ENCODE data around the gene NEK6.

Gene NEK6

DNA sequence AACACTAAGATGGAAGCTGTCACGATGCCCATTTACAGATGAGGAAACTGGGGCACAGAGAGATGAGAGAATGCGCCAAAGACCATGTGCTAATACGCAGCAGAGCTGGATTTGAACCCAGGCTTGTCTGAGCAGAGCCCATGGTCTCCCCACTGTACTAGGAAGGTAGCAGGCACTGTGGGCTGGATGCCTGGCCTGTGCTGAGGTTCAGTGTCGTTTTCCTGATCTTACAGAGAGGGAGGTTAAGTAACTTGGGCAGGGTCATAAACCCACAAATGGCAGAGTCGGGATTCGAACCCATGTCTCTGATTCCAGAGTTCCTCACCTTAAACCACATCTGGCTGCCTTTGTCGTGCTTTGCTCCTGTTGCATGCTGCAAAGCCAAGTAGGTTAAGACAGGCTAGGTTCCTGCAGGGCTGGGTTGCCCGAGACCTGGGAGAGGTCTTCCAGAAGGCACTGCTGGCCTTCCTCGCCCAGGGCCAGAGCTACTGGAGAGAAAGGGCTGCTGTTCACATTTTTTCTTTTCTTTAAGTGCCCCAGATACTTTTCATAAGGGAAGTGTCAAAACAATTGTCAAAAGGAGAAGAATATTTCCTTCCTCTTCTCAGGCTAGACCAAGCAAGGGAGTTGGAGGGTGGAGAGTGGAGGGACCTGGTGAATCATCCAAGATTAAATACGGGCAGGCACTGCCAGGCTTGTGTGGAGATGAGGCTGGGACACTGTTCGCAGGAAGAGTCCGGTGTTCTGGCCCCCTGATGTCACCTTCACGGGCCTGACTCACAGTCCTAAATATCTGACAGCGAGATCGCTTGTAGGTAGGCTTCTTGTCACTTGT is 3.2 kb downstream of the NEK6 start:
- H3K4me3 ChIP-seq (ENCODE audit: low read depth, low read length) = no peak overlapping the region

DNA sequence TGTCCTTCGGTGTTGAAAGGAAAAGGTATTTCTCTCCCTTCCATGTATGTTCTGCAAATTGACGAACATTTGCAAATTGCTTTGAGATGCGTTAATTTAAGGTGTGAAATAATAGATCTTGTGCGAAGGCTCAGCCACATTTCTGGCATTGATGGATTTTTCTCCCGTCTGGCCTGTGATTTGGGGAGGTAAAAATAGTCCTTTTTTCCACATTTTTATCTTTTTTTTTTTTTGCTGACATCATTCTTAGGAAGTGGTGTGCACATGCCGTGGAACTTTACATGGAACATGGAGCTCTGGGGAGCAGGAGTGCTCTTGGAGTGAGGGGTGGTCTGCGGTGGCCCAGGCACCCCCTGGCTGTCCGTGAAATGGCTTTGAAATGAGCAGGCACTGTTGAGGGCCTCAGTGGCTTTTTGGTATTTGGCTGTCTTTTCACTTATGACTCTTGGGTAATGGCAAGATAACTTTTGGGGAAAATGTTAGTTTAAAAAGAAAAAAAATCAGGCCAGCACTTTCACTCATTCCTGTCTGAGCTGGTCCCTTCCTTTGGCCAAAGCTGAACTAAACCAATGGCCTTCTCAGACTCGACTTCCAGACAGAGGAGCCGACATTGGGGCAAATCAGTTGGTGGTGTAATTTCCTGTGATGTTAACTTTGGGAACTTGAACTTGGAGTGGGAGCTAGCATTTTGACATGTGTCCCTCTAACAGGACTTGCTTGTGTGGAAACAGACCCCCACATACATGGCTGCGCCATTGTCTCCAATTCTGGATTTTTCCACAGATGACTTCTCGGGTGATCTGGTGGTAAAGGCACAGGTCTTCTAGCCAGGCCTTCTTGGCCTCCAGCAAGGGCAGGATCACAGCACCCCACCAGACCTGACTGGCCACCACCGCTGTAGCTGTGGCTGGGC is 4.2 kb downstream of the NEK6 start:
- no peak overlapping the region for H3K4me3 ChIP-seq (ENCODE audit: low read depth, low read length)

DNA sequence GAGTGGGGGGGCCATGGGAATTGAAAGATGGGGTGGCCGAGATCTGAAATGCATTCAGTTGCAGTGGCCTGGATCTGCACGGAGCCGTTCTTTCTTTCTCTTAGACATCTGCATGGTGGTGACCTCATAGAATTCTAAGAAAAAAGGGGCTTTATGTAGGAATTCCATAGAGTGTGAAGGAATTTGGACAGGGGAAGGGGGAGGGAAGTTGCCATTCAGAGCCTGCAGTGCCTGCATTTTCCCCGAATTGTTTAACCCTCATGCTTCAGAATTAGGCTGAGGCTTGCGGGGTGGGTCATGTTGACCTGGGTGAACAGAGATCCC is 4.9 kb downstream of the NEK6 start:
- no peak overlapping the region for H3K4me3 ChIP-seq (ENCODE audit: low read depth, low read length)

DNA sequence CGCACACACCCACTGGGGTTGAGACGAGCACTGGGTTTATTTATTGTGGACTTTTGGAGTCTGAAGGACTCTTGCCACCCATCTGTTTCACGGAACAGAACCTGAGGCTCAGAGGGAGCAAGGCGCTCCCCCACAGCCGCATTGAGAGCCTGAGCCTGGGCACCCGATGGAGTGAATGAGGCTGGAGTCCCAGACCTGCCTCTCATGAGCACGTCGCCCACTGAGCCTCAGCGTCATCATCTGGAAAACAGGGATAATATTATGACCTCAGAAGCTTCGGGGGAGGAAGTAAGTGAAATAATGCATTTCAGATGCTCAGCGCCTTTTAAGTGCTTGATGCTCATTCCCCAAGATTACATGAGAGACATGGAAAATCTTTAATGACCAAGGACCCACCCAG is 5.5 kb downstream of the NEK6 start:
- no peak overlapping the region for H3K4me3 ChIP-seq (ENCODE audit: low read depth, low read length)

GRCh38 chr9:124263800-124264426 is 6.2 kb downstream of the NEK6 start:
- no peak overlapping the region for H3K4me3 ChIP-seq (ENCODE audit: low read depth, low read length)

DNA sequence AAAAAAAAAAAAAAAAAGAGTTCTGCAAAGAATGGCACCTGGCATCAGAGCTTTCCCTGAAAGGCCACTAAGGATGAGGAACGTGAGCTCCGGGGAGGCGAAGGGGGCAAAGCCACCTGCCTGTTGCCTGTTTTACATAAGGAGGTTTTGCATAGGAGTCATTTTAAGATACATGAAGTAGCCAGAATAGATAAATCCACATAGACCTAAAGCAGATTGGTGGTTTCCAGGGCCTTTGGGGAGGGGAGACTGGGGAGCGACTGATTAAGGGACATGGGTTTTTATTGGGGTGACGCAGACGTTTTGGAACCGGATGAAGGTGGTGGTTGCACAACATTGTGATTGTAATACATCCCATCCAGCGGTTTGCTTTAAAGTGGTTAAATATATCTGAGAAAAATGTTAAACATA is 7.1 kb downstream of the NEK6 start:
- H3K4me3 ChIP-seq (ENCODE audit: low read depth, low read length) = no peak overlapping the region

DNA sequence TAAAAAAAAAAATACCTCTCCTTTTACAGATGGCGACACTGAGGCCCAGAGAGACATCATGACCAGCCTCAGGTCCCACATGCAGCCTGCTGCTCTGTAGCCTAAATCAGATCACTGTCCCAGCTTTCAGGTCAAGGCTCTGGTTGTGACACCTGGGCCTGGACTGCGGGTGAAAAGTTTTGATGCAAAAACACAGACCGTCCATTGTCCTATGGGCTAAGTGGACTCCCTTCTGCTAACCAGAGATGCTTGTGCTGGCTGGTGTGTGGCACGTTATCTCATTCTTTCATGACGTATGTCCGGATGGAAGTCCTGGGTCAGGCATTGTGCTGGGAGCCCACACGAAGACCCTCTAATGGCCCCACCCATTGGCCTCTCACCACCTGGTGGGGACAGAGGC is 7.8 kb downstream of the NEK6 start:
- no peak overlapping the region for H3K4me3 ChIP-seq (ENCODE audit: low read depth, low read length)

GRCh38 chr9:124266139-124266825 is 8.5 kb downstream of the NEK6 start:
- no peak overlapping the region for H3K4me3 ChIP-seq (ENCODE audit: low read depth, low read length)

DNA sequence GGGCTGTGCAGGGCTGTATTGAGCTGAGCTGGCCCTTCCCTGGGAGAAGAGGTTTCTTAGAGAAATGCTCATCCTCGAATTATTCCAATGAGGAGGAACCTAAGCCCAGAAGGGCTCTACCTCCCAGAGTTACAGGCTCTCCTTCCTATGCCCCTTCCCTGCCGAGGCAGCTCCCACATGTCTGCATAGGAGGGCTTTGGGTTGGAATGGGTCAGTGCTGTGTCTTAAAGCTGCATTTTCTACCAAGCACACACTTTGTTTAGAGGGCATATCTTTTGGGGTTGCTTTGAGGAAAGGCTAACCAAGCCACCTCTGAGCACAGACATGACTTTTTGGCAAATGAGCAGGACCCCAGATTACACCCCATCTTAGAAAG is 9.1 kb downstream of the NEK6 start:
- H3K4me3 ChIP-seq (ENCODE audit: low read depth, low read length) = no peak overlapping the region

- no peak overlapping the region for H3K4me3 ChIP-seq (ENCODE audit: low read depth, low read length)
These were observed 9.6 kb downstream of the NEK6 start for GRCh38 chr9:124267271-124267807.

- H3K4me3 ChIP-seq (ENCODE audit: low read depth, low read length) = no peak overlapping the region
These were observed 10.5 kb downstream of the NEK6 start for GRCh38 chr9:124268248-124268647.

DNA sequence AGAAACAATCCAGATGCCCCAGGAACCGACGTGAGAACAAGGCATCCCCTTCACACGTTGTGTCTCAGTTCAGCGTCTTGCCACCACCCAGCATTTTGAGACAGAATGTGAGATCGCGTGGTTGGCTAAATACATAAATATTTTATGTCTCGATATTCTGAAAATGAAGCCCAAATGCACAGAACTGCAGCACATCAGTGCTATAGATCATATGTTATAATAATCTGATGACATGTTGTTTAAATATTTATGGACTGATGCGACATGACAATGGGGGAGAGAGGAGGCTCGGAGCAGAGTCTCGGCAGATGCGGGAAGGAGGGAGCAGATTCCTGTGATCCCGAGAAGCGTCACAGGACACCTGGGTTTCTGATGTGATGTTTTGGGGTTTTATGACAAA is 10.9 kb downstream of the NEK6 start:
- H3K4me3 ChIP-seq (ENCODE audit: low read depth, low read length) = no peak overlapping the region

DNA sequence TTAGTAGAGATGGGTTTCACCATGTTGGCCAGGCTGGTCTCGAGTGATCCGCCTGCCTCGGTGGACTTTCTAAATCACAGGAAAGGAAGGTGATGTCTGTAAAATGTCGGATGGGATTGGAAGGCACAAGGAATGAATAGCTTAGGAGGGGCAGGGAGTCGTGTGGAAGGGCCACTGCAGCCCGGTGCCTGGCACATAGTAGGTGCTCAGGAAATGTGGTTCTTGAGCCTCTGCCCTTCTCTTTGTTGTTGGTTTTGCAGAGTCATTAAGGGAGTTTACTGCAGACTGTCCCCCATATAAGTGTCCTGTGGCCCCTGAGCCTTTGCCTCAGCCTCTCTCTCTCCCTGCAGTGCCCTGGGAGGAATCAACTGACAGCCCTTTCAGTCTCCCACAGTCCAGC is 11.8 kb downstream of the NEK6 start:
- H3K4me3 ChIP-seq (ENCODE audit: low read depth, low read length) = no peak overlapping the region

DNA sequence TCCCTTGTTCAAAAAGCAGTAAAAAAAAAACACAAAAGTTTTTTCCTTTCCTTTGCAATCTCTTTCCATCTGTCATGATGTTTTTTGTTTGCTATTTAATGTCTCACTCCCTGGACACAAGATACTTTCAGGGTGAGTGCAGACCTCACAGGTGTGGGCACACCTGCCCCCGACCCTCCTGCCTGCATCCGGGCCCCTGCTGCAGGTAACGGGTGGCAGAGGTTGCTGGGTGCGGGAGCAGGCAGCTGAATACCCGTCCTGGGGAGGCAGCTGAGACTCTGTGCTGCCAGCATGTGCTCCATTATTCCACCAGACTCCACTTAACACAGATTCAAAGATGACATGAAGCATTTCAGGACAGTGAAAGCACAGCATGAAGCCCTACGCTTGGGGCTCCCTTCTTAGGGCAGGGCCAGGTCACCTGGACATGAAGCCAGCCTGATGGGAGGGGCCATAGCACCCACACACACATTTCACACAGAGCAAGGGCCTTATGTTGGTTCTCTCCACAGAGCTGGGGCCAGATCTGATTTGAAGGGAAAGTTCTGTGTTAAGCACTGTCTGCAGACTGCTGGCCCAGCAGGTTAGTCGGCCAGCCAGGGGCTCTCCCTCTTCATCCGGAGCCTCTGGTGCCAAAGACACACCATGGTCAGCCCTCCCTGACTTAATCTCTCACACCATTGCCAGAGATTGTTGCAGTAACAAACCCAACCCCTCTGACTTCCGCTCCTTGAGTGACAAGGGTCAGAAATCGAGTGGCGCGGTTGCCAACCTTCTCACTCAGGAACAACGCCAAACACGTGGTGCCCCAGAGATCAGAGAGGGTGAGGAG is 13.0 kb downstream of the NEK6 start:
- H3K4me3 ChIP-seq (ENCODE audit: low read depth, low read length) = no peak overlapping the region

- H3K4me3 ChIP-seq (ENCODE audit: low read depth, low read length) = no peak overlapping the region
These were observed 13.9 kb downstream of the NEK6 start for GRCh38 chr9:124271660-124272059.

DNA sequence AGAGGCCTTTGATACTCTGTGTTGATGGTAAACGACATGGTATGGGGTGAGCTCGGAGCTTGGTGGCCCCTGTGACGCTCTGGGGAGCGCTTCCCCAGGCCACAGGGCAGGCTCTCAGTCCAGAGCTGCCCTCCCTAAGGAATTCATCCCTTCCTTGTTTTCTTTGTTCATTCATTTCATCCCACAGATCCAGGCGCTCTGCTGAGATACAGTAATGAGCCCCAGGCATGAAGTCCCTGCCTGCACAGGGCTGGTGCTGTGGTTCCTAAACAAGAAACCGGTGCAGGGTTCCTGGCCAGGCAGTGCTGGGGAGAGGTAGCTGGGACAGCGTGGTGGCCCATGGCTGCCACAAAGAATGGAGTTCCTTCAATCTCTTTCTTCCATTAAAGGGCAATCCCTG is 14.4 kb downstream of the NEK6 start:
- no peak overlapping the region for H3K4me3 ChIP-seq (ENCODE audit: low read depth, low read length)

DNA sequence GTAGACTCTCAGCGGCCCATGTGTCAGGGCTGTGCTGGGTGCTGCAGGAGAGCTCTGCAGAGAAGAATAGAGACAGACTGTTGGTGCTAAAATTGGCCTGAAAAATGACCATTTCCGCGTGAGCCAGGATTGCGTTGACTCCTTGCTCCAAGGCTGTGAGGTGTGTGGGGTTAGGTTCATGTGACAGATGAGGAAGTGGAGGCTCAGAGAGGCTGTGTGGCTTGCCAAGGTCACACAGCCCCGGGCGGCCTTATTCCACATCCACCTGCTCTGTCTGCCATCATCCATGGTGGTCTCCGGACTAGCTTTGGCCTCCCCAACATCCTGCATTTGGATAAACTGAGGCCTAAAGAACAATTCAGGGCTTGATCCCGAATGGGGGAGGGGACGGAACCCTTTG is 15.2 kb downstream of the NEK6 start:
- no peak overlapping the region for H3K4me3 ChIP-seq (ENCODE audit: low read depth, low read length)

GRCh38 chr9:124273427-124274160 is 15.8 kb downstream of the NEK6 start:
- no peak overlapping the region for H3K4me3 ChIP-seq (ENCODE audit: low read depth, low read length)

DNA sequence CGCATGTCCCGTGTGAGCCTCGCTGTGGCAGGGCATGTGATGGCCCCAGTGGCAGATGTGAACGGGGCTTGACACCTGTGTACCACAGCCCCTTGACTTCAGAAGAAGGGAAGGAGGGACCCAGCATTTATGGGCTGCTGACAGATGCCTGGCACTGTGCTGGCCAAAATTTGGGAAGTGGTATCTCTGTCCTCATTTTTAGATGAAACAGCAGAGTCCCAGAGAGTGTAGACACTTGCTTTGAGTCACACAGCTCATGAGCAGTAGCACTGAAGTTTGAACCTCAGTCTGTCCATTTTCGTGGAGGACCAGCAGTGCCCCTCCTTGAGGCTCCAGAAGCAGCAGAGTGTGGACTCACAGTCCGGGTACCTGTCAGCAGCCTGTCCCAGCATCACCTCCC is 16.5 kb downstream of the NEK6 start:
- no peak overlapping the region for H3K4me3 ChIP-seq (ENCODE audit: low read depth, low read length)

Data from iPS-11a (cell line).